Stomach (tissue), 9 donors: ENCODE results near the gene BRME1. TPM values are rescaled to one million over a fixed set of nuclear protein-coding genes. Genes with fewer than 3 reads are reported as not detected.
"Not testable (repeated sequence)": the region's sequence is repeated elsewhere in the genome, so short reads cannot be mapped to it uniquely, and the experiment has no call there.

Experiments used
- DNase-seq, 2 donors: peaks; one replicate each; pipeline versions ENCODE4 v3.0.0 to v3.0.0-alpha.2; 2013 to 2019
- H3K27ac ChIP-seq, 5 donors: fragments of 200-600 bp in 4 of 5; sonication (generic) in 4 of 5; one replicate each; pipeline ENCODE4 v1.5.1; 2013 to 2019; ENCODE audit warnings: mild to moderate bottlenecking in 1 of 5, moderate library complexity in 1 of 5
- H3K27me3 ChIP-seq, 3 donors: fragments of 200-600 bp; sonication (generic); one replicate each; pipeline ENCODE4 v1.5.1; 2017 to 2019; ENCODE audit warnings: mixed run types in 1 of 3
- H3K36me3 ChIP-seq, 4 donors: fragments of 200-600 bp; sonication (generic); 1 replicate in 3 of 4; 2 replicates in 1 of 4; pipeline ENCODE4 v1.5.1; 2016 to 2019
- H3K4me1 ChIP-seq, 4 donors: fragments of 200-600 bp; sonication (generic); one replicate each; pipeline ENCODE4 v1.5.1; 2016 to 2019
- H3K4me3 ChIP-seq, 4 donors: fragments of 200-600 bp; sonication (generic) in 3 of 4; one replicate each; pipeline ENCODE4 v1.5.1; 2016 to 2019; ENCODE audit warnings: mild to moderate bottlenecking in 1 of 4
- H3K9me3 ChIP-seq, 4 donors: fragments of 200-600 bp; sonication (generic); one replicate each; pipeline ENCODE4 v1.5.1; 2016 to 2019
- CTCF ChIP-seq, 7 experiments: fragments of 450-650 bp in 4 of 7; fragments of 200-600 bp in 3 of 7; sonication (generic) in 3 of 7; IDR thresholded peaks; one replicate each; pipeline ENCODE4 v1.5.1; 2016 to 2019; ENCODE audit warnings: antibody characterized with exemption in 7 of 7, control low read depth in 2 of 7, mild to moderate bottlenecking in 1 of 7
- EP300 ChIP-seq: sonication (generic); formaldehyde crosslinking; IDR thresholded peaks from one replicate; pipeline ENCODE4 v1.6.1; 2017; ENCODE audit warnings: antibody characterized with exemption
- POLR2A ChIP-seq, 4 donors: fragments of 450-650 bp; IDR thresholded peaks; one replicate each; pipeline ENCODE4 v1.6.1; 2016; ENCODE audit warnings: antibody characterized with exemption in 4 of 4, control low read depth in 2 of 4, mild to moderate bottlenecking in 1 of 4, moderate library complexity in 1 of 4
- POLR2AphosphoS5 ChIP-seq, 3 donors: sonication (generic); formaldehyde crosslinking; IDR thresholded peaks; one replicate each; pipeline ENCODE4 v1.6.1; 2016; ENCODE audit warnings: antibody characterized with exemption in 3 of 3
- WGBS, 5 donors: extraction: QIAGEN DNeasy Blood & Tissue Kit in 3 of 5; methylation state at CpG; one replicate each; pipeline versions ENCODE4 v1.1.5 to v1.1.7; 2013 to 2018; 5-methylcytosine and 5-hydroxymethylcytosine counted together
- intact Hi-C: fragments of 100-400 bp; cut with DNase I; formaldehyde crosslinking; loops from one replicate; pipeline ENCODE4 v1.15.1; 2023; ENCODE audit warnings: low total_unique reads
- polyA plus RNA-seq, 3 donors: library from polyadenylated mRNA; stranded (reverse); fragments of 200-250 nt; gene quantifications; one replicate each; pipeline ENCODE4 v1.2.3, GENCODE V29; 2013
- total RNA-seq, 5 donors: library from RNA; depleted of rRNA; stranded (reverse); fragments of >200 nt; gene quantifications; one replicate each; pipeline versions ENCODE4 v1.1.0 to v1.2.3, GENCODE V29; 2014 to 2016
- donor health status: healthy with polysubstance abuse.
- donor health status: Bipolar disorder and iron deficiency.
- donor health status: healthy.

BRME1 gene
- total and polyA plus RNA-seq, 8 donors: 0.87 to 14.3 (median 2.0) TPM; not detected in 1

GRCh38 chr19:13926010-13926409 lies 20.1 kb upstream of the BRME1 start:
- H3K36me3 ChIP-seq: peaks cover 66 to 92% (median 90%) of the 10 kb centered on the region in 4 donors
- no peaks in the 10 kb centered on the region for H3K4me1 ChIP-seq
- 79 to 90% (median 83%) methylated on average over 4 of the region's 4 CpGs for WGBS, 5 donors

GRCh38 chr19:13923194-13923987 lies 17.5 kb upstream of the BRME1 start:
- no peak for DNase-seq
- 94 to 96% (median 95%) methylated on average over 24 to 28 of the region's 28 CpGs for WGBS, 5 donors
- Histone ChIP-seq H3K9me3 (peaks cover 0 to 7% (median 5%) of the 10 kb centered on the region in 4 donors), H3K4me3 (no peak overlapping the region), H3K4me1 (no peaks in the 10 kb centered on the region), H3K36me3 (peaks cover 85 to 98% (median 97%) of the 10 kb centered on the region in 4 donors), H3K27ac (no peak overlapping the region), H3K27me3 (no peaks in the 10 kb centered on the region)
- TF ChIP-seq CTCF (IDR thresholded peaks at IDR 0.05) (no peak), EP300 (no peak), POLR2A (IDR thresholded peaks at IDR 0.05) (no peak), POLR2AphosphoS5 (IDR thresholded peaks at IDR 0.05) (no peak)
- intact Hi-C loops: no loop called here

More at GRCh38 chr19:13926010-13926409, 20.1 kb upstream of the BRME1 start:
- no peak for DNase-seq
- H3K9me3 ChIP-seq: peaks cover 0 to 1% (median 0%) of the 10 kb centered on the region in 4 donors
- no peak for TF ChIP-seq CTCF (IDR thresholded peaks at IDR 0.05)
- TF ChIP-seq EP300: no peak
- no peak for TF ChIP-seq POLR2A (IDR thresholded peaks at IDR 0.05)
- no peak for TF ChIP-seq POLR2AphosphoS5 (IDR thresholded peaks at IDR 0.05)
- intact Hi-C loops: no loop called here
- H3K27me3 ChIP-seq: no peaks in the 10 kb centered on the region
- no peak overlapping the region for H3K27ac ChIP-seq
- H3K4me3 ChIP-seq: no peak overlapping the region

- H3K27me3 ChIP-seq, H3K27ac ChIP-seq, H3K4me3 ChIP-seq, H3K4me1 ChIP-seq, DNase-seq, H3K9me3 ChIP-seq, intact Hi-C loops: not testable (repeated sequence)
- 93 to 99% (median 98%) methylated on average over 6 of the region's 6 CpGs for WGBS, 5 donors
- peaks cover 83 to 97% (median 96%) of the 10 kb centered on the region in 4 donors for H3K36me3 ChIP-seq
These were observed 16.2 kb upstream of the BRME1 start for GRCh38 chr19:13922118-13922517.

- peaks cover 74 to 97% (median 96%) of the 10 kb centered on the region in 4 donors for H3K36me3 ChIP-seq
- DNase-seq: peak in 1 of 2 donors; percentile 61
- 76 to 93% (median 90%) methylated on average over 2 of the region's 2 CpGs for WGBS, 5 donors
- H3K4me3 ChIP-seq: no peak overlapping the region
- TF ChIP-seq CTCF (IDR thresholded peaks at IDR 0.05) (no peak), POLR2A (IDR thresholded peaks at IDR 0.05) (no peak), EP300 (no peak), POLR2AphosphoS5 (IDR thresholded peaks at IDR 0.05) (no peak)
- H3K9me3 ChIP-seq: peaks cover 0 to 7% (median 5%) of the 10 kb centered on the region in 4 donors
- no peak overlapping the region for H3K27ac ChIP-seq
- no peaks in the 10 kb centered on the region for H3K4me1 ChIP-seq
- no peaks in the 10 kb centered on the region for H3K27me3 ChIP-seq
- intact Hi-C loops: no loop called here
These were observed 15.2 kb upstream of the BRME1 start for GRCh38 chr19:13920940-13921747.
